Fibroblast of pulmonary artery (primary cell): ENCODE measurements around the gene SARS1.

ENCODE experiments used
- DNase-seq: peaks from one replicate; pipeline ENCODE4 v3.0.0-alpha.2; 2010; ENCODE audit warnings: low read depth
- H3K4me3 ChIP-seq: replicated peaks from 2 replicates; pipeline ENCODE4 v1.5.1; 2011; ENCODE audit warnings: low read depth, mild to moderate bottlenecking, control low read depth, low read length, moderate library complexity
- CTCF ChIP-seq: IDR thresholded peaks from 2 replicates; pipeline ENCODE4 v1.5.1; 2011; ENCODE audit warnings: mild to moderate bottlenecking, control low read depth, low read length, inconsistent platforms; ENCODE audit errors: missing control alignments

Gene SARS1

GRCh38 chr1:109250454-109251276 lies 36.9 kb downstream of the SARS1 start:
- no peak overlapping the region for H3K4me3 ChIP-seq
- no peak for DNase-seq
- TF ChIP-seq CTCF: no peak

- no peak for TF ChIP-seq CTCF
- no peak for DNase-seq
- no peak overlapping the region for H3K4me3 ChIP-seq
Measured at GRCh38 chr1:109251277-109252166, 37.8 kb downstream of the SARS1 start.

GRCh38 chr1:109252167-109252892 lies 38.6 kb downstream of the SARS1 start:
- no peak overlapping the region for H3K4me3 ChIP-seq
- DNase-seq: no peak
- TF ChIP-seq CTCF: no peak

GRCh38 chr1:109252893-109253802 lies 39.4 kb downstream of the SARS1 start:
- DNase-seq: no peak
- no peak for TF ChIP-seq CTCF
- H3K4me3 ChIP-seq: no peak overlapping the region

- no peak overlapping the region for H3K4me3 ChIP-seq
- no peak for TF ChIP-seq CTCF
- DNase-seq: no peak
Measured at GRCh38 chr1:109253803-109254620, 40.3 kb downstream of the SARS1 start.
